NCI-H2227 treated with DMSO at 0.1 percent for 48 hours (cell line): ENCODE measurements around the gene GBGT1.

Experiments used
- DNase-seq: peaks from one replicate; lab custom pipeline; 2025; lab: John Stamatoyannopoulos, UW

Gene GBGT1

GRCh38 chr9:133162861-133163503 is 732 bp downstream of the GBGT1 start:
- no peak for DNase-seq

- no peak for DNase-seq
Measured at GRCh38 chr9:133161547-133161950, 2.2 kb downstream of the GBGT1 start.

GRCh38 chr9:133160742-133161546 is 2.8 kb downstream of the GBGT1 start:
- DNase-seq: no peak

DNA sequence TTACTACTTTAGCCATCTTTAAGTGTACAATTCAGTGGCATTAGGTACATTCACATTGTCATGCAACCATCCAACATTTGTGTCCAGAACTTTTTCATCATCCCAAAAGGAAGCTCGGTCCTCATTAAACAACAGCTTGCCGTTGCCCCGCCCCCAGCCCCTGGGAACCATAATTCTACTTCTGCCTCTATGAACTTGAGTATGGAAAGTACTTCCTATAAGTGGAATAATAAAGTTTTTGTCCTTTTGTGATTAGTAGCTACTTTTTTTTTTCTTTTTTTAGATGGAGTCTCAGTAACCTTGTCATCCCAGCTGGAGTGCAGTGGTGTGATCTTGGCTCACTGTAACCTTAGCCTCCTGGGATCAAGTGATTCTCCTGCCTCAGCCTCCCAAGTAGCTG is 5.0 kb downstream of the GBGT1 start:
- no peak for DNase-seq

GRCh38 chr9:133155156-133155555 is 8.6 kb downstream of the GBGT1 start:
- DNase-seq: no peak

DNA sequence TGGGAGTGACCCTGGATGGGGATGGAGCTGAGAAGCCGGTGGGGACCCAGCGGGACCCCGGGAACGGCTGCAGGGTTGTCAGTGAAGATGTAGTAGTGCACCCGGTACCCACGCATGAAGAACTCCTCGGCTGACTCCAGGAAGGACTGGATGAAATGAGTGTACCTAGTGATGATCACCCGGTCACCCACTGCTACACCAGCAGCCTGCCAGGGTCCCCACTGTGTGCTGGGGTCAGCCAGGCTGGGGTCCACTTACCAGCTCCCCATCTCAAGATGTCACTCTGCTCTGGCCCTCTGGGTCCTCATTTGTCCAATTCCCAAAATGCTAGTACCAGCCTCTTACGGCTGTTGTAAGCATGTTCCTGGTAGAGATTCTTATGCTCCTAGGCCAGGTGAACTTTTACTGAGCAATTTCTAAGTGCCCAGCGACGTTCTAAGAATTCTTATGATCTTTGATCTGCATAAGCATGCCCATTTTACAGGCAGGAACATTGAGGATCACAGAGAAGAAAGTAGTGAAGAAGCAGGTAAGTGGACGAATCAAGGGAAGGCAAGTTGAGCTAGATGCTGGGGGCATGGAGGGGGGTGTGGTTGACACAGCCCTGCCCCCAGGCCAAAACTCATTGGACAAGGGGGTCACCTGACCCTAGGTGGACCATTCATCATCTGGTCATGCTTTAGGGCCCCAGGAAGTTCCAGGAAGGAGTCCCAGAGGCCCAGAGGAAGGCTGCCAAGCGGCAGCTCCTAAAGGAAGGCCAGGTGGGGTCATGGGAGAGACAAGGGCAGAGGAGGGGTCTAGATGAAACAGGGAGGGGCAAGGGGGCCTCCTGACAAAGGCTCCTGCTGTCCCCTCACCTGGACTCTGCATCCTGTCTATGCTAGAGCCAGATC is 9.4 kb downstream of the GBGT1 start:
- no peak for DNase-seq

DNA sequence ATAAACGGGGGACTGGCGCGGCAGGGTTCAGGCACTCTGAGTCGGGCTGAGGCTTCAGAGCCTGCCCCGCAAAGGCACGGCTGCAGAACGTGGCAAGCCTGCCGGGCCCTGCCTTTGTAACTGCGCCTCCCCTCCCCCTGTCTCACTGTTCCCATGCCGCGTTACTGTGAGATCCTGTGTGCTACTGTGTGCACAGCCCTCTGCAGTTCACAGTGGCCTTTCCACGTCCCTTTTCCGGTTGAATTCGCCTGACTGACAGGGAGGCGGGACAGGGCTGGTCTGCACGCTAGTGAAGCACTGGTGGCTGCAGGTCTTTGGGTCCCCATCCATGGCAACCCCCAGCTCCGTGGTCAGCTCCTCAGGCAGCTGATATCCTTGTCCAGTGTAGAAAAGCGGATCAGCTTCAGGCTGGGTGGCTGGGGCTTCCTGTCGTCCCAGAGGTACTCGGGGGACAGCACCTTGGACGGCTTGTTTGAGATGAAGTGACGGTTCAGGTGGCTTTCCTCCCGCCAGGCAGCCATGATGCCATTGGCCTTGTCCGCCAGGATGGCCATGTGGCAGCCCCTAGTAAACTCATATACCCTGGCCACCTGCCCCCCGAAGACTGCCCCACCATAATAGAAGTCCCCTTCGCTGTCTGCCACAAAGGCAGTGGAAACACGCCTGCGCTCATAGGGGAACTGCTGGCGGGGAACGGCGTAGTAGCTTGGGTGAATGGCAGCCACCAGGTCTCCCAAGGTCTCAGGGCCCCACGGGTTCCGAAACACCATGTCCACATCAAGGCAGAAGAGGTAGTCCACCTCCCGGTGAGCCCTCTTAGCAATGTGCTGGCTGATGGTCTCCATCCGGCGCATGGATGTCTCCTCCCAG is 10.3 kb downstream of the GBGT1 start:
- DNase-seq: no peak

DNA sequence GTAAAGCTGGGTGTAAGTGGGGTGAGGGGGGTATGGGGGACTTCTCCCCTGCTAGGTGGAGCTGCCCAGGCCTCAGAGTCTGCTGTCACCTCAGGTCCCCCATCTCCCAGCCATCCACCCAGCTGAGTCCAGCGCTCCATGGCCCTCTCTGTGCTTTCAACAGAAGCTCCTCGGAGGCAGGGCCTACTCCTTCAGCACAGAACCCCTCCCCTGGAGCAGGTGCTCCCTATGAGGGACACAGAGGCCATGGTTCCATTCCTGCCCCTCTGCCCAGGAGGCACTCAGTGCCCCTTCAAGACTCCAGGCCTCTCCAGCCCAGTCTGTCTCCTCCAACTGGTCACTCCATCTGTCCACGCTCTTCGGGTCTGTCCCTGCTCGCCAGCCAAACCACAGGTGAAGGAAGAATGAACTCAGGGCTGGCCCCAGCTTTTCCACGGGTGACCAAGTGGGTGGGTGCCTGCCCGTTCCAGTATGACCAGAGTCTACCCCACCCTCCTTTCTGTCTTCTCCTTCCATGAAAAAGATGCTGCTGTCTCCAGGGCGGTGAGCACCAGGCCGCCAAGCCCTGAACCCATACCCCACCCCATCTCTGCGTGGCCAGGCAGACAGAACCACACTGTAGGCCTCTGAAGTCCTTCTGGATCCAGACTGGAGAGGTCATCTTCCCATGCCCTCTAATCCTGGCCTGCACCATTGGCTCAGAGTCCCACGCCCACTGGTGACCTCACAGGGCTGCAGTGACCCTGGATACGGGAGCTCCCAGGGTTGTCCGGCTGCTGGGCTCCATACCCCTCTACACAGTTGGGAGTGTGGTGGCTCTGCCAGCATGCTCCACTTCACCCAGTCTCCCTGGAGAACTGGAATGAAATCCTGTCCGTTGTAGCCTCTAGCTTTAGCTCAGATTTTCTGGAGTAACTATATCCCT is 11.9 kb downstream of the GBGT1 start:
- no peak for DNase-seq

GRCh38 chr9:133151041-133151440 is 12.7 kb downstream of the GBGT1 start:
- no peak for DNase-seq

- DNase-seq: peak; percentile 74
Measured at GRCh38 chr9:133149130-133150015, 14.3 kb downstream of the GBGT1 start.

DNA sequence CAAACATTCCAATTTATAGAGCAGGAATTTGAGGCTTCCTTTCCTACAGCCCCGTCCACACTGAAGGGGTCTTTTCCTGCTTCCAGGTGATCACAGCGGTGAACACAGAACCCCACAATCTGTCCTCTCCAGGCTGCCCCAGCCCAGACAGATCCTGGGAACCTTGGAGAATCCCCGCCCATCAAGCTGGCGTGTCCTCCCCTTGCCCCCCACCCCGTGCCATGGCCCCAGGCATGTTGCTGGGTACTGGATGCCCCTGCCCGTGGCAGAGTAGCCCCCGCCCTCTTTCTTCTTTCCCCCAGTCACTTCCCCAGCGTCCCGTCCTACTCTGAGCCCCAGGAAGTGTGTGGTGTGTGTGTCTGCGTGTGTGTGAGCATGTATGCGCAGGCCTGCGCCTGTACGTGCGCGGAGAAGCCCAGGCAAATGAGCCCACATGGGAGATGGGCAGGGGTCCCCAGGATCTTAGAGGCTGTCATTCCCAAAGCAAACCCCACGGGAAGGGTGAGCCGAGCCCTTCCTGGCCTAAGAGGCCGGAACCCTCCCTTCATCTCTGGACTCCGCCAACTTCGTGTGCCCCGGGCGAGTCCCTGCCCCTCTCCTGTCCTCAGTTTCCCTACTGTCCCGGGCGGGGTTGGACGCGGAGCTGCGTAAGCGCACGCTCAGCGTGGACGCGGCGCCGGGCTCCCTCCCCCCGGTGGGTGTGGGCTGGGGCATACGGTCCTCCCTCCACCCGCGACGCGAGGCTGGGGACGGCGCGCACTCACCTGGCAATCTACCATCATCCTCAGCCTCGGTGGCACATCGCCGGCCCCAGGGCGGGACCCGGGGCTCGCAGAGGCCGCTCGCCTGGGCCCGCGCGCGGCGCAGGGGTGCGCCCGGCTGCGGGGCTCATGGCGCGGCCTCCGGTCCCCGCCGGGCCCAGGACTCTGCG is 15.2 kb downstream of the GBGT1 start:
- no peak for DNase-seq

- DNase-seq: peak; percentile 55
Measured at GRCh38 chr9:133147412-133148198, 16.1 kb downstream of the GBGT1 start.

DNA sequence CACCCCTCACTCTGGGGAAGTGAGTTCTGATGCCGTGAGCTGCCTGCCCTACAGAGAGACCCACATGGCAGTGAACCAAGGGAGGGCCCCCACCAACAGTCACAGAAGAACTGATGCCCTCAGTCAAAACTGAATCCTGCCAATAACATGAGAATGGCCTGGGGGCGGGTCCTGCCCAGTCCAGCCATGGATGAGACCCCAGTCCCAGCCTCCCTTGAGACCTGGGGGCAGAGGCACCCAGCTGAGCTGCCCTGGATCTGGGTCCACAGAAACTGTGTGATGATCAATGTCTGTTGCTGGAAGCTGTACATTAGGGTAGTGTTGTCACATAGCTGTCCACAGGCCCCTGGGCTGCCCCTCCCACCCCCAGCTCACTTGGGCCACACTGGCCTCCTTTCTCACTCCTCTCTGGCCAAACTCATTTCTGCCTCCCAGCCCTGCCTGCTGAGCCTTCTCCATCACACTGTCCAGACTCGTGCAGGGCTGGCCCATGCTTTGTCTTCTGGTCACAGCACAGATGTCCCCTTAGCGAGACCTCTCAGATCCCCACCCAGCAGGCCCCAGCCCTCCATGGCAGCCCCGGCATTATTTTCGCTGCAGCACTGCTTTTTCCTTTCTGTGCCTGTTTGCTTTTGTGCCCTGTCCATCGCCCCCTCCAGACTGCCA is 16.8 kb downstream of the GBGT1 start:
- DNase-seq: no peak

- no peak for DNase-seq
Measured at GRCh38 chr9:133144904-133145851, 18.5 kb downstream of the GBGT1 start.

- DNase-seq: peak; percentile 58
Measured at GRCh38 chr9:133144142-133144903, 19.4 kb downstream of the GBGT1 start.
